Hepatocyte (in vitro differentiated cells): Measurements from ENCODE around the gene SORCS3.

Experiments
- EZH2phosphoT487 ChIP-seq: fragments of 200-600 bp; sonication (generic); IDR thresholded peaks from one replicate; pipeline ENCODE4 v1.6.1; 2018; ENCODE audit warnings: antibody characterized with exemption, mild to moderate bottlenecking, low read depth, moderate library complexity; ENCODE audit not compliant: unreplicated experiment, severe bottlenecking
- TF ChIP-seq, protein P1 (sequence below): fragments of 200-600 bp; sonication (generic); IDR thresholded peaks from 2 replicates; pipeline ENCODE4 v1.5.1; 2016; ENCODE audit warnings: antibody characterized with exemption, mild to moderate bottlenecking; ENCODE audit not compliant: poor library complexity

DNA sequence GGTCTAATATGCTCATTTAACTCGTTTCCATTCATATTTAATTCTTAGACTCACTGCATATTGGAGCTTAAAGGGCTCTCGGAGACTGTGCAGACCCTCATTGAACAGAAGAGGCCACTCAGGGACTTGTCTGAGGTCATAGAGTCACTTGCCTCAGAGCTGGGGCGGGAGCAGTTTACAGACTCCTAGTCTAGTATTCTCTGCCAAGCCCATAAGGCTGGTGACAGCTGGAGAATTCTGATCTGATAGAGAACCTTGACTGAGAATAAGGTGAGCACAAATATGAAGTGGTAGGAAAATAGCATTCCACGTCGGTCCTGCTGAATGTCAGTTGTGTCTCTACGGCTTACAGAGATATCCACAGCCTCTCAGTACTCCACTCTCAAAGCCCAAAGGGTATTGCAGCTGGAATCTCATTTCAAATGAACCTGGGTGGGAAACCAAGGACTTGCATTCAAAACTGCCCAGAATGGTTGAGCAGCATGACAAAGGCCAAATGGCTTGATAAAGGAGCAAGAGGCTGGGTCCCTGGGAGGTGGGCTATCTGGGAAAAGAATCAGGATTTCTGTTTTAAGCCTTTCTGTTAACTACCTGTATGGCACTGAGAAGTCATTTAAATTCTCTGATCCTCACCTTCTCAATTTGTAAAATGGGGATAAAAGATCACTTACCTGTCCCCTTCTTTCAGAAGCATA is 283.2 kb downstream of the SORCS3 start:
- TF ChIP-seq, protein P1, sequence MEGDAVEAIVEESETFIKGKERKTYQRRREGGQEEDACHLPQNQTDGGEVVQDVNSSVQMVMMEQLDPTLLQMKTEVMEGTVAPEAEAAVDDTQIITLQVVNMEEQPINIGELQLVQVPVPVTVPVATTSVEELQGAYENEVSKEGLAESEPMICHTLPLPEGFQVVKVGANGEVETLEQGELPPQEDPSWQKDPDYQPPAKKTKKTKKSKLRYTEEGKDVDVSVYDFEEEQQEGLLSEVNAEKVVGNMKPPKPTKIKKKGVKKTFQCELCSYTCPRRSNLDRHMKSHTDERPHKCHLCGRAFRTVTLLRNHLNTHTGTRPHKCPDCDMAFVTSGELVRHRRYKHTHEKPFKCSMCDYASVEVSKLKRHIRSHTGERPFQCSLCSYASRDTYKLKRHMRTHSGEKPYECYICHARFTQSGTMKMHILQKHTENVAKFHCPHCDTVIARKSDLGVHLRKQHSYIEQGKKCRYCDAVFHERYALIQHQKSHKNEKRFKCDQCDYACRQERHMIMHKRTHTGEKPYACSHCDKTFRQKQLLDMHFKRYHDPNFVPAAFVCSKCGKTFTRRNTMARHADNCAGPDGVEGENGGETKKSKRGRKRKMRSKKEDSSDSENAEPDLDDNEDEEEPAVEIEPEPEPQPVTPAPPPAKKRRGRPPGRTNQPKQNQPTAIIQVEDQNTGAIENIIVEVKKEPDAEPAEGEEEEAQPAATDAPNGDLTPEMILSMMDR: no peak
- no peak for TF ChIP-seq EZH2phosphoT487
